Gastrocnemius medialis (tissue), 4 donors: ENCODE measurements around the gene ZDHHC11.

Source experiments
- POLR2A ChIP-seq, 2 donors: fragments of 450-650 bp; IDR thresholded peaks; one replicate each; pipeline ENCODE4 v1.6.1; 2017; ENCODE audit warnings: antibody characterized with exemption in 2 of 2, mild to moderate bottlenecking in 2 of 2, moderate library complexity in 2 of 2
- TF ChIP-seq, protein P1 (sequence below), 5 experiments: fragments of 450-650 bp in 3 of 5; fragments of 200-600 bp in 2 of 5; sonication (generic) in 2 of 5; IDR thresholded peaks in 4 of 5; conservative IDR thresholded peaks in 1 of 5; 1 replicate in 4 of 5; 2 replicates in 1 of 5; pipeline ENCODE4 v1.5.1; 2016 to 2019; ENCODE audit warnings: antibody characterized with exemption in 5 of 5, mild to moderate bottlenecking in 3 of 5, moderate library complexity in 3 of 5

DNA sequence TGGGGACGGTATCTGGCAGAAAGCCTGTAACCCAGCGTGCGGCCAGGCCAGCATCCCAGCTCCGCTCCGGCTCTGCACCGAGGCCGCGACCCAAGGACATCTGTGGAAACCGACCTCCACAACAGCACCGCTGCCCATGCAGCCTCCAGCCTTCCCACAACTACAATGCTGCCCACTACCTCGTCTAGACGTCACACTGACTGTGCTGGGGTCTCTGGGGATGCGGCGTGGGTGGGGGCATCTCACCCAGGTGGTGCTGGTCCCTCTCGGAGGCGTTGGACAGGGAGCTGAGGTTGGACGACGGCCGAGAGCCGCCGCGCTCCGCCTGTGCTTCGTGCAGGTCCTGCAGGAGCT is 14.4 kb upstream of the ZDHHC11 start:
- TF ChIP-seq, protein P1, sequence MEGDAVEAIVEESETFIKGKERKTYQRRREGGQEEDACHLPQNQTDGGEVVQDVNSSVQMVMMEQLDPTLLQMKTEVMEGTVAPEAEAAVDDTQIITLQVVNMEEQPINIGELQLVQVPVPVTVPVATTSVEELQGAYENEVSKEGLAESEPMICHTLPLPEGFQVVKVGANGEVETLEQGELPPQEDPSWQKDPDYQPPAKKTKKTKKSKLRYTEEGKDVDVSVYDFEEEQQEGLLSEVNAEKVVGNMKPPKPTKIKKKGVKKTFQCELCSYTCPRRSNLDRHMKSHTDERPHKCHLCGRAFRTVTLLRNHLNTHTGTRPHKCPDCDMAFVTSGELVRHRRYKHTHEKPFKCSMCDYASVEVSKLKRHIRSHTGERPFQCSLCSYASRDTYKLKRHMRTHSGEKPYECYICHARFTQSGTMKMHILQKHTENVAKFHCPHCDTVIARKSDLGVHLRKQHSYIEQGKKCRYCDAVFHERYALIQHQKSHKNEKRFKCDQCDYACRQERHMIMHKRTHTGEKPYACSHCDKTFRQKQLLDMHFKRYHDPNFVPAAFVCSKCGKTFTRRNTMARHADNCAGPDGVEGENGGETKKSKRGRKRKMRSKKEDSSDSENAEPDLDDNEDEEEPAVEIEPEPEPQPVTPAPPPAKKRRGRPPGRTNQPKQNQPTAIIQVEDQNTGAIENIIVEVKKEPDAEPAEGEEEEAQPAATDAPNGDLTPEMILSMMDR (IDR thresholded peaks at IDR 0.05 in 4 of 5, conservative IDR thresholded peaks at IDR 0.05 in 1 of 5) = no peak
- TF ChIP-seq POLR2A (IDR thresholded peaks at IDR 0.05) = no peak
